Lower leg skin (tissue), 3 donors: ENCODE data around the gene TP53.

Source experiments
- POLR2A ChIP-seq, 2 donors: fragments of 450-650 bp; IDR thresholded peaks; one replicate each; pipeline ENCODE4 v1.6.1; 2016 to 2017; ENCODE audit warnings: antibody characterized with exemption in 2 of 2, mild to moderate bottlenecking in 1 of 2, moderate library complexity in 1 of 2
- TF ChIP-seq, protein P1 (sequence below), 3 donors: fragments of 450-650 bp; IDR thresholded peaks; one replicate each; pipeline ENCODE4 v1.5.1; 2016; ENCODE audit warnings: antibody characterized with exemption in 3 of 3, mild to moderate bottlenecking in 3 of 3, moderate library complexity in 2 of 3

DNA sequence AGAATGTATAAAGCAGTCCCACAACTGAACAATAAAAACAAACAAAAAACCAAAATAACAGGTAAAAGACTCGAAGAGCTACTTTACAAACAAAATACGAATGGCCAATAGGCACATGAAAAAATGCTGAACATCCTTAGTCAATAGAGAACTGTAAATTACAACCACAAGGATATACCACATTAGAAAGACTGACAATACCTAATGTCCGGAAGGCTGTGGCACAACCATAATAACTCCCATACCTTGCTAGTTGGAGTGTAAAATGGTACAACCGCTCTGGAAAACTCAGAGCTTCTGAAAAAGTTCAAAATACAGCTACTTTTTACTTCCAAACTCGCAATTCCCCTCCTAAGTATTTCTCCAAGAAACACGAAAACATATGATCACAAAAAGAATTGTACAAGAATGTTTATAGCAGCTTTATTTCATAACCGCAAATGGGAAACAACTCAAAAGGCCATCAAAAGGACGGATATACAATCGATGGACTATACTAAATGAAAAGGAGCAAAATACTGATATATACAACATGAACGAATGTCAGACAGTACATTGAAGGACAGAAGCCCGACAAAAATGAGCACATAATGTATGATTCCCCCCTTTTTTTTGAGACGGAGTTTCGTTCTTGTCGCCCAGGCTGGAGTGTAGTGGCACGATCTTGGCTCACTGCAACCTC, 2.3 kb downstream of the TP53 start:
- TF ChIP-seq, protein P1, sequence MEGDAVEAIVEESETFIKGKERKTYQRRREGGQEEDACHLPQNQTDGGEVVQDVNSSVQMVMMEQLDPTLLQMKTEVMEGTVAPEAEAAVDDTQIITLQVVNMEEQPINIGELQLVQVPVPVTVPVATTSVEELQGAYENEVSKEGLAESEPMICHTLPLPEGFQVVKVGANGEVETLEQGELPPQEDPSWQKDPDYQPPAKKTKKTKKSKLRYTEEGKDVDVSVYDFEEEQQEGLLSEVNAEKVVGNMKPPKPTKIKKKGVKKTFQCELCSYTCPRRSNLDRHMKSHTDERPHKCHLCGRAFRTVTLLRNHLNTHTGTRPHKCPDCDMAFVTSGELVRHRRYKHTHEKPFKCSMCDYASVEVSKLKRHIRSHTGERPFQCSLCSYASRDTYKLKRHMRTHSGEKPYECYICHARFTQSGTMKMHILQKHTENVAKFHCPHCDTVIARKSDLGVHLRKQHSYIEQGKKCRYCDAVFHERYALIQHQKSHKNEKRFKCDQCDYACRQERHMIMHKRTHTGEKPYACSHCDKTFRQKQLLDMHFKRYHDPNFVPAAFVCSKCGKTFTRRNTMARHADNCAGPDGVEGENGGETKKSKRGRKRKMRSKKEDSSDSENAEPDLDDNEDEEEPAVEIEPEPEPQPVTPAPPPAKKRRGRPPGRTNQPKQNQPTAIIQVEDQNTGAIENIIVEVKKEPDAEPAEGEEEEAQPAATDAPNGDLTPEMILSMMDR (IDR thresholded peaks at IDR 0.05), result no peak
- TF ChIP-seq POLR2A (IDR thresholded peaks at IDR 0.05), result no peak
